Measurements from ENCODE around the gene HNRNPA0. TPM values are rescaled to one million over a fixed set of nuclear protein-coding genes. Genes with fewer than 3 reads are reported as not detected.
A peak's percentile ranks its signal among the peaks of the same experiment; 100 is the strongest.

The HNRNPA0 gene
- total and polyA plus RNA-seq, 11 donors: 4.0 to 27.6 (median 14.2) TPM

DNA sequence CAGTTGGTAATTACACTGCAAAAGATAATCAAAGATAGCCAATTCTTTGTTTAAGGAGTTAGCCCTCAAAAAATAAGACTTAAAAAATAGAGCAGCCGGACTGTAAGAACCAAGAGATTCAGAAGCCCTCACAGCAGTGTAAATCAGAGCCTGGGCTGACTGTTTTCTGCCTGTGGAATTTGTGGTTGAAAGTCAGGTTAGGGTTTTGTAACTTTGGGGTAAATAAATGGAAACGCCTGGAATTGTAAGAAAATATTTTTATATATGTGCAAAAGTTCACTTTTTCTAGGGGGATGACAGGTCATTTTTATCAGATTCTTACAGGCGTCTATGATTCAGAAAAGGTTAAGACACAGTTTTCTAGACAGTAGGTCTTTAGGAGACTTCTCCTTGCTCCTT lies 53.9 kb downstream of the HNRNPA0 start:
- no peak for DNase-seq
- peak overlapping the region in 8 of 12 donors; percentile 8 to 65 (median 42) for H3K27ac ChIP-seq
- 86 to 91% (median 88%) methylated on average over 3 of the region's 3 CpGs for WGBS, 4 donors
- H3K27me3 ChIP-seq: no peaks in the 10 kb centered on the region
- peaks cover 0 to 35% (median 7%) of the 10 kb centered on the region in 9 donors for H3K36me3 ChIP-seq
- intact Hi-C loops (cut with DNase I): no loop called here
- peaks cover 0 to 44% (median 21%) of the 10 kb centered on the region in 12 donors for H3K4me1 ChIP-seq
- no peaks in the 10 kb centered on the region for H3K9me3 ChIP-seq
- no peak overlapping the region for H3K4me3 ChIP-seq
- TF ChIP-seq, protein P1, sequence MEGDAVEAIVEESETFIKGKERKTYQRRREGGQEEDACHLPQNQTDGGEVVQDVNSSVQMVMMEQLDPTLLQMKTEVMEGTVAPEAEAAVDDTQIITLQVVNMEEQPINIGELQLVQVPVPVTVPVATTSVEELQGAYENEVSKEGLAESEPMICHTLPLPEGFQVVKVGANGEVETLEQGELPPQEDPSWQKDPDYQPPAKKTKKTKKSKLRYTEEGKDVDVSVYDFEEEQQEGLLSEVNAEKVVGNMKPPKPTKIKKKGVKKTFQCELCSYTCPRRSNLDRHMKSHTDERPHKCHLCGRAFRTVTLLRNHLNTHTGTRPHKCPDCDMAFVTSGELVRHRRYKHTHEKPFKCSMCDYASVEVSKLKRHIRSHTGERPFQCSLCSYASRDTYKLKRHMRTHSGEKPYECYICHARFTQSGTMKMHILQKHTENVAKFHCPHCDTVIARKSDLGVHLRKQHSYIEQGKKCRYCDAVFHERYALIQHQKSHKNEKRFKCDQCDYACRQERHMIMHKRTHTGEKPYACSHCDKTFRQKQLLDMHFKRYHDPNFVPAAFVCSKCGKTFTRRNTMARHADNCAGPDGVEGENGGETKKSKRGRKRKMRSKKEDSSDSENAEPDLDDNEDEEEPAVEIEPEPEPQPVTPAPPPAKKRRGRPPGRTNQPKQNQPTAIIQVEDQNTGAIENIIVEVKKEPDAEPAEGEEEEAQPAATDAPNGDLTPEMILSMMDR (IDR thresholded peaks at IDR 0.05): no peak
- TF ChIP-seq POLR2A (IDR thresholded peaks at IDR 0.05): no peak
- no peak for ATAC-seq

DNA sequence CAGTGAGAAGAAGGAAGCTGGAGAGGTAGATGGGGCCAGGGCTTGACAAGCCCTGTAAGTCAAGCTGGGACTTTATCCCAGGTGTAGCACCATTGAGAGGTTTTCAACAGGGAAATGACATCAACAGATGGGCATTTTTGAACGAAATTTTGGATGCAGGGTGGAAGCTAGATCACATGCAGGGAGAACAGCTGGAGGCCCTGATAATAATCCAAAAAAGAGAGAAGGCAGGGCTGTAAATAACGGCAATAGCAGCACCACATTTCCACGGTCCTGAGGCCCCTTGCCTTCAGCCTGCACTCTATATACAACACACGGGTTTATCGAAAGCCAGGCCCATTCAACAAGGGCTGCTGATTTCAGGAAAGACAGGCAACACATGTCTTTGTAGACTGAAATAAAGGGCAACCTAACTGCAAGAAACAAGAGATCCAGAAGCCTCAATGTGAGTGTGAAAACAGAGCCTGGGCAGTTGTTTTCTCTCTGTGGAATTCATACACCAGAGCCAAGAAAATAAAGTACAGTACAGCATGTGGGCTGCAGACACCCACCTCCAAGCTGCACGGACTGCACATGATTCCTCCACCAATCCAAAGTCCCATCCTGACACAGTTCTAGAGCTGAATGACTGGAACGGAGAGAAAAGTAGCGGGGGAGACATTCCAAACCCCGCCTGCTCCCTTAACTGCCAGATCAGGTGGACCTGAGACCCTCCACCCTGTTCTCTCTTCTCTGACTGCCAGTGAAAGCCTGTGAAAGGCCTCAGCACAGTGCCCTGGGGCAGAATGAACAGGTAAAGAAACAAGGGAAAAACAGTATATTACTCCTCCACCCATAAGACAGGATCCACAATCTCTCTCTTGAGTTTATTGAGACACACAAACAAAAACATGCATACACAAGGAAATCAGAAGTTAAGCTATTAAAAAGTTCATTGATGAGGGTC lies 54.6 kb downstream of the HNRNPA0 start:
- H3K36me3 ChIP-seq: peaks cover 0 to 35% (median 7%) of the 10 kb centered on the region in 9 donors
- intact Hi-C loops (cut with DNase I): loop anchor here in 4 of 10 donors (5.0 kb wide), 2 partner anchors 33 to 38 kb away; partner anchors contain the start of gene KLHL3 (in 2 of the 4)
- DNase-seq (no peak), ATAC-seq (peak; percentile 54 to 86 (median 73))
- H3K27ac ChIP-seq: peak overlapping the region in 10 of 12 donors; percentile 13 to 65 (median 35)
- peaks cover 0 to 51% (median 28%) of the 10 kb centered on the region in 12 donors for H3K4me1 ChIP-seq
- TF ChIP-seq, protein P1 (IDR thresholded peaks at IDR 0.05): no peak
- no peak for TF ChIP-seq POLR2A (IDR thresholded peaks at IDR 0.05)
- 16 to 21% (median 17%) methylated on average over 9 of the region's 9 CpGs for WGBS, 4 donors
- no peak overlapping the region for H3K4me3 ChIP-seq
- H3K9me3 ChIP-seq: no peaks in the 10 kb centered on the region
- no peaks in the 10 kb centered on the region for H3K27me3 ChIP-seq

DNA sequence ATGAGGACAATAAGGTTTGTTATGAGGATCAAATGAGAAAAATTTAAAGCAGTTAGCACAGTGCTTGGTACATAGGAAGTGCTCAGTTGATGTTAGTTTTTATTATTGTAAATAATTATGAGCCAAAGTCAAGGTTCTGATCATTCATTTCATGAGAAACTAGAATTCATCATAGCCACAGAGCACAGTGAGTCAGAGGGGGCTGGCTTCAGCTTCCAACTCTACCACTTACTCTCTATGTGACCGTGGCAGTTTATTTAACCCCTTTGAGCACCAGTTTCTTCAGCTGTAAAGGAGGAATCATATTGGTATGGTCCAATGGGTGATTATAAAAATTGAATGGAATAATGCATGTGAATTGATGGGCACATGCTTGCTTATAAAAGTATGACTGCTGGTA lies 57.7 kb downstream of the HNRNPA0 start:
- TF ChIP-seq, protein P1 (IDR thresholded peaks at IDR 0.05): no peak
- TF ChIP-seq POLR2A (IDR thresholded peaks at IDR 0.05): no peak
- peak overlapping the region in 8 of 12 donors; percentile 1 to 80 (median 64) for H3K27ac ChIP-seq
- peaks cover 0 to 34% (median 13%) of the 10 kb centered on the region in 9 donors for H3K36me3 ChIP-seq
- no peak for ATAC-seq
- H3K4me3 ChIP-seq: no peak overlapping the region
- no peaks in the 10 kb centered on the region for H3K27me3 ChIP-seq
- DNase-seq: no peak
- no peaks in the 10 kb centered on the region for H3K9me3 ChIP-seq
- intact Hi-C loops (cut with DNase I): loop anchor here in 4 of 10 donors (5.0 kb wide), 2 partner anchors 36 to 41 kb away; partner anchors contain the start of gene KLHL3 (in 2 of the 4)
- peaks cover 0 to 67% (median 36%) of the 10 kb centered on the region in 12 donors for H3K4me1 ChIP-seq
- 0 to 34% (median 25%) methylated on average over 1 of the region's 1 CpG for WGBS, 4 donors
